Neural progenitor cell (in vitro differentiated cells): ENCODE data around the gene HDAC2. TPM values are rescaled to one million over a fixed set of nuclear protein-coding genes. Genes with fewer than 3 reads are reported as not detected.
"Not testable (repeated sequence)": the region's sequence is repeated elsewhere in the genome, so short reads cannot be mapped to it uniquely, and the experiment has no call there.

Source experiments
- DNase-seq: peaks from one replicate; pipeline ENCODE4 v3.0.0-alpha.2; 2016; ENCODE audit warnings: low spot score
- H2AFZ ChIP-seq: fragments of 200-600 bp; sonication (generic); replicated peaks from 2 replicates; pipeline ENCODE4 v1.6.1; 2016; ENCODE audit warnings: antibody characterized with exemption
- H3F3A ChIP-seq: fragments of 200-600 bp; sonication (generic); 2 replicates; pipeline ENCODE4 v1.6.1; 2016; ENCODE audit warnings: antibody characterized with exemption, low read depth
- H3K27ac ChIP-seq: fragments of 200-600 bp; sonication (generic); 2 replicates; pipeline ENCODE4 v1.5.1; 2016; ENCODE audit warnings: mild to moderate bottlenecking
- H3K27me3 ChIP-seq: fragments of 200-600 bp; sonication (generic); 2 replicates; pipeline ENCODE4 v1.6.1; 2016; ENCODE audit warnings: mild to moderate bottlenecking, moderate library complexity
- H3K36me3 ChIP-seq: fragments of 200-600 bp; sonication (generic); 2 replicates; pipeline ENCODE4 v1.5.1; 2016
- H3K4me1 ChIP-seq: fragments of 200-600 bp; sonication (generic); 2 replicates; pipeline ENCODE4 v1.6.1; 2016; ENCODE audit warnings: mixed run types
- H3K4me2 ChIP-seq: fragments of 200-600 bp; sonication (generic); 2 replicates; pipeline ENCODE4 v1.6.1; 2016
- H3K4me3 ChIP-seq: fragments of 200-600 bp; sonication (generic); 2 replicates; pipeline ENCODE4 v1.5.1; 2016
- H3K79me2 ChIP-seq: fragments of 200-600 bp; sonication (generic); 2 replicates; pipeline ENCODE4 v1.6.1; 2016; ENCODE audit warnings: low read depth
- H3K9ac ChIP-seq: fragments of 200-600 bp; sonication (generic); 2 replicates; pipeline ENCODE4 v1.6.1; 2016
- H3K9me3 ChIP-seq: fragments of 200-600 bp; sonication (generic); 2 replicates; pipeline ENCODE4 v1.5.1; 2016; ENCODE audit warnings: low read depth
- H4K20me1 ChIP-seq: fragments of 200-600 bp; sonication (generic); 2 replicates; pipeline ENCODE4 v1.6.1; 2016; ENCODE audit warnings: low read depth
- H3K27ac Mint-ChIP-seq: 3 replicates; pipeline ENCODE4 v1.8.0; 2021; ENCODE audit warnings: mixed read lengths
- H3K27me3 Mint-ChIP-seq: 2 replicates; pipeline ENCODE4 v1.8.0; 2022; ENCODE audit warnings: low read depth, mild to moderate bottlenecking, inconsistent platforms, moderate library complexity, mixed read lengths; ENCODE audit not compliant: insufficient read depth
- H3K36me3 Mint-ChIP-seq: 3 replicates; pipeline ENCODE4 v1.8.0; 2021; ENCODE audit warnings: mixed read lengths
- H3K4me1 Mint-ChIP-seq: 3 replicates; pipeline ENCODE4 v1.8.0; 2021; ENCODE audit warnings: mixed read lengths
- H3K4me3 Mint-ChIP-seq: 3 replicates; pipeline ENCODE4 v1.8.0; 2021; ENCODE audit warnings: mild to moderate bottlenecking, moderate library complexity, mixed read lengths
- H3K9me3 Mint-ChIP-seq: 3 replicates; pipeline ENCODE4 v1.8.0; 2020; ENCODE audit warnings: mixed read lengths
- EZH2 ChIP-seq: fragments of 200-600 bp; sonication (generic); IDR thresholded peaks from 2 replicates; pipeline ENCODE4 v1.6.1; 2017; ENCODE audit warnings: antibody characterized with exemption, mild to moderate bottlenecking, moderate library complexity
- EZH2phosphoT487 ChIP-seq: fragments of 200-600 bp; sonication (generic); IDR thresholded peaks from 2 replicates; pipeline ENCODE4 v1.6.1; 2017; ENCODE audit warnings: antibody characterized with exemption
- total RNA-seq: library from RNA; depleted of rRNA; stranded (reverse); fragments of >200 nt; gene quantifications from 2 replicates; pipeline ENCODE4 v1.2.3, GENCODE V29; 2015; ENCODE audit warnings: low replicate concordance
- TF ChIP-seq, protein P1 (sequence below): fragments of 200-600 bp; sonication (generic); IDR thresholded peaks from 2 replicates; pipeline ENCODE4 v1.5.1; 2017; ENCODE audit warnings: antibody characterized with exemption, mild to moderate bottlenecking

Gene HDAC2
- total RNA-seq, 1 donor from 2014 or later = 429 TPM

DNA sequence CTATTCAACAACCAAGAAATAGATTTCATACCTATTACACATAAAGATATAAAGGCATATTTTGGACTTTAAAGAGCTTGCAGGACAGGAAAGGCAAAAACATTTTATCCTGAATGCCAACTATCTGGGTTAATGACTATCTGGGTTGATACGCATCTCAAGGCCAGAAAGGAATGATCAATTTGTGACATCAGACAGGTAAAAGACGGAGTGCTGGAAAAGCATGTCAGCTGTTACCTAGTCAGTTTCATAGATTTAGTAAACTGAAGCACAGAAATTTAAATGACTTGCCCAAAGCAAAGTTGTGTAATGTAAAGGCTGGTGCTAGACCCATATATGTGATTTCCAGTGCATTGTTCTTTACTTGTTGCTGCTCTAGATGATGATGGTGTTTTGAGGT lies 36.8 kb downstream of the HDAC2 start:
- Histone ChIP-seq H3K4me2 (no peak overlapping the region), H4K20me1 (peaks cover 5% of the 10 kb centered on the region), H3K9ac (no peak overlapping the region), H2AFZ (no peak overlapping the region), H3K36me3 (no peaks in the 10 kb centered on the region), H3K9me3 (no peaks in the 10 kb centered on the region), H3K27ac (no peak overlapping the region), H3K79me2 (no peaks in the 10 kb centered on the region), H3K27me3 (no peaks in the 10 kb centered on the region), H3K4me1 (no peaks in the 10 kb centered on the region), H3K4me3 (no peak overlapping the region), H3F3A (peaks cover 29% of the 10 kb centered on the region)
- Mint-ChIP-seq H3K36me3 (peaks cover 48% of the 10 kb centered on the region), H3K27me3 (no peaks in the 10 kb centered on the region), H3K27ac (no peak overlapping the region), H3K9me3 (peaks cover 35% of the 10 kb centered on the region), H3K4me3 (no peak overlapping the region), H3K4me1 (peaks cover 3% of the 10 kb centered on the region)
- no peak for DNase-seq
- no peak for TF ChIP-seq EZH2phosphoT487

DNA sequence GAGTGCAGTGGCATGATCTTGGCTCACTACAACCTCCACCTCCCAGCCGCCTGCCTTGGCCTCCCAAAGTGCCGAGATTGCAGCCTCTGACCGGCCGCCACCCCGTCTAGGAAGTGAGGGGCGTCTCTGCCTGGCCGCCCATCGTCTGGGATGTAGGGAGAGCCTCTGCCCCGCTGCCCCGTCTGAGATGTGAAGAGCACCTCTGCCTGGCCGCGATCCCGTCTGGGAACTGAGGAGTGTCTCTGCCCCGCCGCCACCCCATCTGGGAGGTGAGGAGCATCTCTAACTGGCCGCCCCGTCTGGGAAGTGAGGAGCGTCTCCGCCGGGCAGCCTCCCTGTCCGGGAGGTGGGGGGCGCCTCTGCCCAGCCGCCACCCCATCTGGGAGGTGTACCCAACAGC lies 39.0 kb downstream of the HDAC2 start:
- H3F3A ChIP-seq, H3K79me2 ChIP-seq, H3K9ac ChIP-seq, H3K27ac Mint-ChIP-seq, DNase-seq, H3K4me1 ChIP-seq, H3K36me3 ChIP-seq, H3K27me3 ChIP-seq, H3K4me3 ChIP-seq, H3K27me3 Mint-ChIP-seq, H4K20me1 ChIP-seq, H3K27ac ChIP-seq, H3K9me3 ChIP-seq, H3K4me1 Mint-ChIP-seq, H3K4me3 Mint-ChIP-seq, H3K4me2 ChIP-seq, H2AFZ ChIP-seq: not testable (repeated sequence)
- peaks cover 37% of the 10 kb centered on the region for H3K9me3 Mint-ChIP-seq
- H3K36me3 Mint-ChIP-seq = peaks cover 36% of the 10 kb centered on the region

DNA sequence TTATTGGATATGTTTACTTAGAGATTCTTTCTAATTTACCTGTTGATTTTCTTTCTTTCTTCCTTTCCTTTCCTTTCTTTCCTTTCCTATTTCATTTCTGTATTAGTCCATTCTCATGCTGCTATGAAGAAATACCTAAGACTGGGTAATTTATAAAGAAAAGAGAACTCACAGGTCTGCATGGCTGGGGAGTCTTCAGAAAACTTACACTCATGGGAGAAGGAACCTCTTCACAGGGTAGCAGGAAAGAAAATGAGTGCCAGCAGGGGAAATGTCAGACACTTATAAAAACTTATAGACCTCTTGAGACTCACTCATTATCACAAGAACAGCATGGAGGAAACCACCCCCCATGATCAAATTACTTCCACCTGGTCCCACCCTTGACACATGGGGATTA lies 40.8 kb downstream of the HDAC2 start:
- Mint-ChIP-seq H3K36me3 (peaks cover 32% of the 10 kb centered on the region), H3K4me1 (no peaks in the 10 kb centered on the region), H3K9me3 (peaks cover 37% of the 10 kb centered on the region), H3K4me3 (no peak overlapping the region), H3K27ac (no peak overlapping the region), H3K27me3 (no peaks in the 10 kb centered on the region)
- H2AFZ ChIP-seq = no peak overlapping the region
- H3K27ac ChIP-seq = no peak overlapping the region
- H3K4me2 ChIP-seq = no peak overlapping the region
- H3K36me3 ChIP-seq = no peaks in the 10 kb centered on the region
- no peak for DNase-seq
- H3F3A ChIP-seq = no peaks in the 10 kb centered on the region
- H3K4me3 ChIP-seq = no peak overlapping the region
- no peaks in the 10 kb centered on the region for H3K4me1 ChIP-seq
- no peaks in the 10 kb centered on the region for H3K79me2 ChIP-seq
- TF ChIP-seq, protein P1, sequence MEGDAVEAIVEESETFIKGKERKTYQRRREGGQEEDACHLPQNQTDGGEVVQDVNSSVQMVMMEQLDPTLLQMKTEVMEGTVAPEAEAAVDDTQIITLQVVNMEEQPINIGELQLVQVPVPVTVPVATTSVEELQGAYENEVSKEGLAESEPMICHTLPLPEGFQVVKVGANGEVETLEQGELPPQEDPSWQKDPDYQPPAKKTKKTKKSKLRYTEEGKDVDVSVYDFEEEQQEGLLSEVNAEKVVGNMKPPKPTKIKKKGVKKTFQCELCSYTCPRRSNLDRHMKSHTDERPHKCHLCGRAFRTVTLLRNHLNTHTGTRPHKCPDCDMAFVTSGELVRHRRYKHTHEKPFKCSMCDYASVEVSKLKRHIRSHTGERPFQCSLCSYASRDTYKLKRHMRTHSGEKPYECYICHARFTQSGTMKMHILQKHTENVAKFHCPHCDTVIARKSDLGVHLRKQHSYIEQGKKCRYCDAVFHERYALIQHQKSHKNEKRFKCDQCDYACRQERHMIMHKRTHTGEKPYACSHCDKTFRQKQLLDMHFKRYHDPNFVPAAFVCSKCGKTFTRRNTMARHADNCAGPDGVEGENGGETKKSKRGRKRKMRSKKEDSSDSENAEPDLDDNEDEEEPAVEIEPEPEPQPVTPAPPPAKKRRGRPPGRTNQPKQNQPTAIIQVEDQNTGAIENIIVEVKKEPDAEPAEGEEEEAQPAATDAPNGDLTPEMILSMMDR = no peak
- TF ChIP-seq EZH2phosphoT487 (no peak), EZH2 (no peak)
- no peak overlapping the region for H3K9ac ChIP-seq
- H3K27me3 ChIP-seq = no peaks in the 10 kb centered on the region
- H4K20me1 ChIP-seq = no peaks in the 10 kb centered on the region
- H3K9me3 ChIP-seq = no peaks in the 10 kb centered on the region

DNA sequence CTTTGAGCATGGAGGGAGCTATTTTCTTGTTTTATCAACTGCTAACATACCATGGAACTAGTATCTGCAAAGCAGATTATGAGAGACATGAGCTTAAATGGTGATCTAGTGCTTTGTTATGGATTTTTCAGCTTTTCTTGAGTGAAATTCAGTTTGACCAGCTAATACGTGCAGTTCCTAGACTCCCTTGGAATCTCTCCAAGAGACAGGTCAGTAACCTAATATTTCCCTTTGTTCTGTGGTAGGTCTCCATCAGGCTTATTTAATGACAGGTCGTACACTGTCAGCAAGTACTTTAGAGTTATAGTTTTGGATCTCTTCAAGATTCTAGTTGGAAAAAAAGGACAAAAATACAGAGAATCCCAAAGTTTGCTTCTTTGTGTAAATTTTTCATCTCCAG lies 43.9 kb downstream of the HDAC2 start:
- TF ChIP-seq EZH2 (no peak), EZH2phosphoT487 (no peak)
- TF ChIP-seq, protein P1 = no peak
- H3K4me3 Mint-ChIP-seq = no peak overlapping the region
- H3K9me3 Mint-ChIP-seq = peaks cover 27% of the 10 kb centered on the region
- H3F3A ChIP-seq = no peaks in the 10 kb centered on the region
- H3K4me3 ChIP-seq = no peak overlapping the region
- H3K27ac Mint-ChIP-seq = no peak overlapping the region
- no peaks in the 10 kb centered on the region for H3K36me3 ChIP-seq
- no peaks in the 10 kb centered on the region for H3K27me3 Mint-ChIP-seq
- no peaks in the 10 kb centered on the region for H3K79me2 ChIP-seq
- H3K4me1 ChIP-seq = no peaks in the 10 kb centered on the region
- H3K4me1 Mint-ChIP-seq = no peaks in the 10 kb centered on the region
- DNase-seq = no peak
- no peak overlapping the region for H3K27ac ChIP-seq
- no peak overlapping the region for H3K9ac ChIP-seq
- H4K20me1 ChIP-seq = no peaks in the 10 kb centered on the region
- no peaks in the 10 kb centered on the region for H3K27me3 ChIP-seq
- peaks cover 14% of the 10 kb centered on the region for H3K36me3 Mint-ChIP-seq
- H3K9me3 ChIP-seq = no peaks in the 10 kb centered on the region
- no peak overlapping the region for H3K4me2 ChIP-seq
- H2AFZ ChIP-seq = no peak overlapping the region
